Stomach (tissue), 9 donors: ENCODE results near the gene NDUFAB1. TPM values are rescaled to one million over a fixed set of nuclear protein-coding genes. Genes with fewer than 3 reads are reported as not detected.
"Not testable (repeated sequence)": the region's sequence is repeated elsewhere in the genome, so short reads cannot be mapped to it uniquely, and the experiment has no call there.

Source experiments
- DNase-seq, 2 donors: peaks; one replicate each; pipeline versions ENCODE4 v3.0.0 to v3.0.0-alpha.2; 2013 to 2019
- H3K27ac ChIP-seq, 5 donors: fragments of 200-600 bp in 4 of 5; sonication (generic) in 4 of 5; one replicate each; pipeline ENCODE4 v1.5.1; 2013 to 2019; ENCODE audit warnings: mild to moderate bottlenecking in 1 of 5, moderate library complexity in 1 of 5
- H3K27me3 ChIP-seq, 3 donors: fragments of 200-600 bp; sonication (generic); one replicate each; pipeline ENCODE4 v1.5.1; 2017 to 2019; ENCODE audit warnings: mixed run types in 1 of 3
- H3K36me3 ChIP-seq, 4 donors: fragments of 200-600 bp; sonication (generic); 1 replicate in 3 of 4; 2 replicates in 1 of 4; pipeline ENCODE4 v1.5.1; 2016 to 2019
- H3K4me1 ChIP-seq, 4 donors: fragments of 200-600 bp; sonication (generic); one replicate each; pipeline ENCODE4 v1.5.1; 2016 to 2019
- H3K4me3 ChIP-seq, 4 donors: fragments of 200-600 bp; sonication (generic) in 3 of 4; one replicate each; pipeline ENCODE4 v1.5.1; 2016 to 2019; ENCODE audit warnings: mild to moderate bottlenecking in 1 of 4
- H3K9me3 ChIP-seq, 4 donors: fragments of 200-600 bp; sonication (generic); one replicate each; pipeline ENCODE4 v1.5.1; 2016 to 2019
- CTCF ChIP-seq, 7 experiments: fragments of 450-650 bp in 4 of 7; fragments of 200-600 bp in 3 of 7; sonication (generic) in 3 of 7; IDR thresholded peaks; one replicate each; pipeline ENCODE4 v1.5.1; 2016 to 2019; ENCODE audit warnings: antibody characterized with exemption in 7 of 7, control low read depth in 2 of 7, mild to moderate bottlenecking in 1 of 7
- EP300 ChIP-seq: sonication (generic); formaldehyde crosslinking; IDR thresholded peaks from one replicate; pipeline ENCODE4 v1.6.1; 2017; ENCODE audit warnings: antibody characterized with exemption
- POLR2A ChIP-seq, 4 donors: fragments of 450-650 bp; IDR thresholded peaks; one replicate each; pipeline ENCODE4 v1.6.1; 2016; ENCODE audit warnings: antibody characterized with exemption in 4 of 4, control low read depth in 2 of 4, mild to moderate bottlenecking in 1 of 4, moderate library complexity in 1 of 4
- POLR2AphosphoS5 ChIP-seq, 3 donors: sonication (generic); formaldehyde crosslinking; IDR thresholded peaks; one replicate each; pipeline ENCODE4 v1.6.1; 2016; ENCODE audit warnings: antibody characterized with exemption in 3 of 3
- WGBS, 5 donors: extraction: QIAGEN DNeasy Blood & Tissue Kit in 3 of 5; methylation state at CpG; one replicate each; pipeline versions ENCODE4 v1.1.5 to v1.1.7; 2013 to 2018; 5-methylcytosine and 5-hydroxymethylcytosine counted together
- intact Hi-C: fragments of 100-400 bp; cut with DNase I; formaldehyde crosslinking; loops from one replicate; pipeline ENCODE4 v1.15.1; 2023; ENCODE audit warnings: low total_unique reads
- polyA plus RNA-seq, 3 donors: library from polyadenylated mRNA; stranded (reverse); fragments of 200-250 nt; gene quantifications; one replicate each; pipeline ENCODE4 v1.2.3, GENCODE V29; 2013
- total RNA-seq, 5 donors: library from RNA; depleted of rRNA; stranded (reverse); fragments of >200 nt; gene quantifications; one replicate each; pipeline versions ENCODE4 v1.1.0 to v1.2.3, GENCODE V29; 2014 to 2016
- donor health status: healthy with polysubstance abuse.
- donor health status: Bipolar disorder and iron deficiency.
- donor health status: healthy.

NDUFAB1 gene
- total and polyA plus RNA-seq, 8 donors = 12.6 to 251 (median 140) TPM

DNA sequence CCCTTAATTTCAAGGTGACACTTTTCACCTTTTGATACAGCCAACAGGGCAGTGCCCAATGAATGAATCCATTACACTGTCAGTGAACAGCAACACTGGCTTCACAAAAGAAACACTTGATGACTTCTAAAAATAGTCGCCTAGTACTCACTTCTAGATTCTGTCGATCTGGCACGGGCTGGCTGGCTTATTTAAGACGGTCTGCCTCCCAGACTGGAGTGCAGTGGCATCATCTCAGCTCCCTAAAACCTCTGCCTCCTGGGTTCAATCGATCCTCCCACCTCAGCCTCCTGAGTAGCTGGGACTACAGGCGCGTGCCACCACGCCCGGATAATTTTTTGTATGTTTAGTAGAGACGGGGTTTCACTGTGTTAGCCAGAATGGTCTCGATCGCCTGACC lies 1.9 kb downstream of the NDUFAB1 start:
- intact Hi-C loops = no loop called here
- no peak for DNase-seq
- WGBS, 5 donors = 93 to 97% (median 95%) methylated on average over 12 of the region's 12 CpGs
- H3K27ac ChIP-seq = no peak overlapping the region
- no peaks in the 10 kb centered on the region for H3K27me3 ChIP-seq
- TF ChIP-seq POLR2AphosphoS5 (IDR thresholded peaks at IDR 0.05) (no peak), POLR2A (IDR thresholded peaks at IDR 0.05) (no peak)
- H3K9me3 ChIP-seq = no peaks in the 10 kb centered on the region
- peaks cover 12 to 49% (median 33%) of the 10 kb centered on the region in 4 donors for H3K4me1 ChIP-seq
- peak overlapping the region in 1 of 4 donors; percentile 99 for H3K4me3 ChIP-seq
- peaks cover 21 to 53% (median 46%) of the 10 kb centered on the region in 4 donors for H3K36me3 ChIP-seq

DNA sequence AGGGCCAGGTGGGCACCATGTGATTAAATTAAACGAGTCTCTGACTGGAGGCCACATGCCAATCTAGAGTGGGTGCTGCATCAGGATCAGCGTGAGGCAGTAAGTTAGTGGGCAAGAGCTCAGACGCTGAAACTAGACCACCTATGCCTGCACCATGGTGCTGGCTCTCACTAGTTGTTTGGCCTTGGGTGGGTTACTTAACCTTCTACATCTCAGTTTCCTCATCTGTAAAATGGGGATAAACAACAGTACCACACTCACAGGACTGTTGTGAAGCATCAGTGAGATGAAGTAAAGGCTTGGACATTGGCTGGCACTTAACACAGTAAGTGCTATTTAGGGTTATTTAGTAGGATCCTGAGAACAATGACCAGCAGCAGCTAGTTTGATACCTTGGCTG lies 5.9 kb downstream of the NDUFAB1 start:
- H3K27me3 ChIP-seq = no peaks in the 10 kb centered on the region
- no peak overlapping the region for H3K4me3 ChIP-seq
- intact Hi-C loops = no loop called here
- H3K9me3 ChIP-seq = no peaks in the 10 kb centered on the region
- no peak for DNase-seq
- peaks cover 41 to 93% (median 86%) of the 10 kb centered on the region in 4 donors for H3K36me3 ChIP-seq
- TF ChIP-seq EP300 (no peak), POLR2AphosphoS5 (IDR thresholded peaks at IDR 0.05) (no peak), CTCF (IDR thresholded peaks at IDR 0.05) (no peak), POLR2A (IDR thresholded peaks at IDR 0.05) (no peak)
- H3K4me1 ChIP-seq = peaks cover 9 to 35% (median 27%) of the 10 kb centered on the region in 4 donors
- WGBS, 5 donors = 67 to 98% (median 96%) methylated on average over 3 of the region's 3 CpGs
- H3K27ac ChIP-seq = no peak overlapping the region

- Histone ChIP-seq H3K27me3 (no peaks in the 10 kb centered on the region), H3K4me1 (peaks cover 0 to 11% (median 5%) of the 10 kb centered on the region in 4 donors), H3K9me3 (no peaks in the 10 kb centered on the region), H3K4me3 (no peak overlapping the region), H3K27ac (no peak overlapping the region), H3K36me3 (peaks cover 51 to 98% (median 96%) of the 10 kb centered on the region in 4 donors)
- no peak for DNase-seq
- WGBS, 5 donors = 79 to 90% (median 85%) methylated on average over 5 of the region's 5 CpGs
- intact Hi-C loops = no loop called here
- TF ChIP-seq CTCF (IDR thresholded peaks at IDR 0.05) (no peak), POLR2AphosphoS5 (IDR thresholded peaks at IDR 0.05) (no peak), EP300 (no peak), POLR2A (IDR thresholded peaks at IDR 0.05) (no peak)
These were observed 8.4 kb downstream of the NDUFAB1 start for GRCh38 chr16:23587726-23588125.

GRCh38 chr16:23584186-23585076 lies 11.7 kb downstream of the NDUFAB1 start:
- no peak for DNase-seq
- intact Hi-C loops = no loop called here
- peaks cover 46 to 98% (median 96%) of the 10 kb centered on the region in 4 donors for H3K36me3 ChIP-seq
- H3K9me3 ChIP-seq = no peaks in the 10 kb centered on the region
- H3K27ac ChIP-seq = no peak overlapping the region
- no peak for TF ChIP-seq CTCF (IDR thresholded peaks at IDR 0.05)
- TF ChIP-seq EP300 = no peak
- TF ChIP-seq POLR2AphosphoS5 (IDR thresholded peaks at IDR 0.05) = no peak
- TF ChIP-seq POLR2A (IDR thresholded peaks at IDR 0.05) = no peak
- no peak overlapping the region for H3K4me3 ChIP-seq
- WGBS, 5 donors = 88 to 94% (median 92%) methylated on average over 13 of the region's 14 CpGs
- no peaks in the 10 kb centered on the region for H3K27me3 ChIP-seq
- H3K4me1 ChIP-seq = no peaks in the 10 kb centered on the region

DNA sequence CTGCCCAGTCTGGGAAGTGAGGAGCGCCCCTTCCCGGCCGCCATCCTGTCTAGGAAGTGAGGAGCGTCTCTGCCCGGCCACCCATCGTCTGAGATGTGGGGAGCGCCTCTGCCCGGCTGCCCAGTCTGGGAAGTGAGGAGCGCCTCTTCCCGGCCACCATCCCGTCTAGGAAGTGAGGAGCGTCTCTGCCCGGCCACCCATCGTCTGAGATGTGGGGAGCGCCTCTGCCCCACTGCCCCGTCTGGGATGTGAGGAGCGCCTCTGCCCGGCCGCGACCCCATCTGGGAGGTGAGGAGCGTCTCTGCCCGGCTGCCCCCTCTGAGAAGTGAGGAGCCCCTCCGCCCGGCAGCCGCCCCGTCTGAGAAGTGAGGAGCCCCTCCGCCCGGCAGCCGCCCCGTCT lies 12.8 kb downstream of the NDUFAB1 start:
- H3K27me3 ChIP-seq, H3K4me1 ChIP-seq, DNase-seq, H3K4me3 ChIP-seq, intact Hi-C loops, H3K9me3 ChIP-seq, H3K27ac ChIP-seq: not testable (repeated sequence)
- peaks cover 43 to 98% (median 93%) of the 10 kb centered on the region in 4 donors for H3K36me3 ChIP-seq
- 96 to 98% (median 97%) methylated on average over 11 to 28 of the region's 30 CpGs for WGBS, 5 donors
